Measurements from ENCODE around the gene NPAS3. TPM values are rescaled to one million over a fixed set of nuclear protein-coding genes. Genes with fewer than 3 reads are reported as not detected.

Gene NPAS3
- total RNA-seq, 2 donors from 2014 or later: 0.33 to 0.78 TPM

DNA sequence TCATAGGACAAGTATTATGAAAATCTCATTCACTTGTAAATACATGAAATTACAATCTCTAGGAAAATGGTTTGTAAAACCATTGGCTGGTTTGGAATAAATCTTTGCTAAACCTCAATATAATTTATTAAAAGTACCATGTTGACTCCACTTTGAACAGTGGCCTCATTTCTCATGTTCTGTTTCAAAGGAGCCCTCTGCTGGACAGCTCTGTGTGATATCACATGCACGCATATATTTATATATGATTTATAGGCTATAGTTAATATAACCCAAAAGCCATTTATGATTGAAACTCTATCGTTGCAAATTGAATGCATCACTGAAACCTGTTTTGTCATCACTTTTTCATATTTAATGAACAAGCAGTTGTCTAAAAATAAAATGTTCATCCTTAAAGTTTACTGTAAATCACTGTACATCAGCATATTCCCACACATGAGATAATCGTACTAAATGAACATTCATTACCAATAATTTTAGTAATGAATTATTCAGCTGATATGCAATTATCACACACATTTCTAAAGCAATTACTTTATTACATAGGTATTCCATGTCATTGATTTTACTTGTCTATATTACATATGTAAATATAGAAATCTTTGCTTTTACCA is 493.8 kb downstream of the NPAS3 start:
- 23 to 26% methylated on average over 3 of the region's 3 CpGs for WGBS, 2 donors
- no peaks in the 10 kb centered on the region for H3K36me3 ChIP-seq (replicated peaks in 1 of 2; ENCODE audit: insufficient read depth in 1 of 2, low read depth in 2 of 2)
- ATAC-seq (no peak), DNase-seq (peak in 2 of 4 donors; percentile 29 to 38)
- no peaks in the 10 kb centered on the region for H3K27me3 ChIP-seq
- H3K27ac ChIP-seq: no peak overlapping the region
- no peak overlapping the region for H3K4me3 ChIP-seq
- TF ChIP-seq, protein P1, sequence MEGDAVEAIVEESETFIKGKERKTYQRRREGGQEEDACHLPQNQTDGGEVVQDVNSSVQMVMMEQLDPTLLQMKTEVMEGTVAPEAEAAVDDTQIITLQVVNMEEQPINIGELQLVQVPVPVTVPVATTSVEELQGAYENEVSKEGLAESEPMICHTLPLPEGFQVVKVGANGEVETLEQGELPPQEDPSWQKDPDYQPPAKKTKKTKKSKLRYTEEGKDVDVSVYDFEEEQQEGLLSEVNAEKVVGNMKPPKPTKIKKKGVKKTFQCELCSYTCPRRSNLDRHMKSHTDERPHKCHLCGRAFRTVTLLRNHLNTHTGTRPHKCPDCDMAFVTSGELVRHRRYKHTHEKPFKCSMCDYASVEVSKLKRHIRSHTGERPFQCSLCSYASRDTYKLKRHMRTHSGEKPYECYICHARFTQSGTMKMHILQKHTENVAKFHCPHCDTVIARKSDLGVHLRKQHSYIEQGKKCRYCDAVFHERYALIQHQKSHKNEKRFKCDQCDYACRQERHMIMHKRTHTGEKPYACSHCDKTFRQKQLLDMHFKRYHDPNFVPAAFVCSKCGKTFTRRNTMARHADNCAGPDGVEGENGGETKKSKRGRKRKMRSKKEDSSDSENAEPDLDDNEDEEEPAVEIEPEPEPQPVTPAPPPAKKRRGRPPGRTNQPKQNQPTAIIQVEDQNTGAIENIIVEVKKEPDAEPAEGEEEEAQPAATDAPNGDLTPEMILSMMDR (IDR thresholded peaks at IDR 0.05): peak in 5 of 7 experiments; percentile 5 to 40 (median 35)
- no peak for TF ChIP-seq POLR2A (IDR thresholded peaks at IDR 0.05)
- intact Hi-C loops (cut with DNase I): no loop called here
- no peaks in the 10 kb centered on the region for H3K9me3 ChIP-seq
- no peaks in the 10 kb centered on the region for H3K4me1 ChIP-seq

DNA sequence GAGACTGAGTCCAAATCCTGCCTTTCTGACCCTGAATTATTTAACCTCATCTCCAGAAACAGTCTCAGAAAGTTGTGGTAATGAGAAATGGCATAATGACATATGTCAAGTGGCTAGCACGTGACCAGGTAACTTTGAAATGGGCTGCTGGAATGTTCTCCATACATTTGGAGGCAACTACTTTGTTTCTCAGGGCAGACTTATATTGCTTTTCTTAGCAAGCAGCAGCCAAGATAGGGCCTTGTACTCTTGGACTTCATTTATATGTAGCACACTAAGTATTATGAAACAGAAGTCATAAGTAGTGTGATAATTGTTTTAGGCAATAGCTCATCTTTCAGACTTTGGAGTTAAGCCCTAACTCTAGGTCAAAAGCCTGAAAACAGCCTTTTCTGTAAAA is 494.7 kb downstream of the NPAS3 start:
- no peaks in the 10 kb centered on the region for H3K36me3 ChIP-seq (replicated peaks in 1 of 2; ENCODE audit: insufficient read depth in 1 of 2, low read depth in 2 of 2)
- H3K27ac ChIP-seq: no peak overlapping the region
- DNase-seq: no peak
- H3K27me3 ChIP-seq: no peaks in the 10 kb centered on the region
- WGBS, 2 donors: 75 to 100% methylated on average over 1 of the region's 1 CpG
- no peak for ATAC-seq
- no peaks in the 10 kb centered on the region for H3K4me1 ChIP-seq
- intact Hi-C loops (cut with DNase I): no loop called here
- no peak overlapping the region for H3K4me3 ChIP-seq
- H3K9me3 ChIP-seq: no peaks in the 10 kb centered on the region
- TF ChIP-seq, protein P1 (IDR thresholded peaks at IDR 0.05): no peak
- TF ChIP-seq POLR2A (IDR thresholded peaks at IDR 0.05): no peak

DNA sequence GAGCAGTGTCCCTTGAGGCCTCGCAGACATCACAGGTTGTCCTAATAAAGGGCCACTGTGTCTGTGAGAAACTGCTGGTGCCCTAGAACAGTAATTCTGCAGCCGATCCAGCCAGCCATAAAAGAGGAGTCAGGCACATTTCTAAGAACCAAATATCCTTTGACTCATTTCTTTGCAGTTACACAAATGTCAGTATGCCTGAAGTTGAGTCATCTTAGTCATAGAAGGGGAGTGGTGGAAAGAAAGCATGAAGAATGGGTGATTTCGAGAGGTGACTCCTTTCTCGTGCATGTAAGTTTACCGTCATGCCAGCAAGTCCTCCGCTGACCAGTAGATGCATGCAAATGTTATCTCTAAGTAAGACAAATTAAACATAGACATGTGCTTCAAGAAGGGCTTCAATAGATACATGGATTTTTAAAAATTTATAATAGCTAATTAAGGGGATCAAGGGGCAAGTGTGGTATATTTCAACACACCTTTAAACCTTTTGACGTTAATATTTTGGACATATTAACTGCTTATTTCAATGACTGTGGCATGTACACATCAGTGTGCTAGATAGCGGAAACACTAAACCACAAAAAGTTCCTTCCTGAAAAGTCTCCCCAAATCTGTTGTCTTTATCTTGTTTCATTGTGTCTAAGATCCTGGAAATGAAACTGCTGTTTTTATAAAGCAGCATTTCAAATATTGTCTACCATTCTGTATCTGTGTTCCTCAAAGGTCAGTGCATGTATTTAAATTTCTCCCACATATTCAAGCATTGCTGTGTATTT is 497.4 kb downstream of the NPAS3 start:
- WGBS, 2 donors: 89 to 90% methylated on average over 8 of the region's 8 CpGs
- intact Hi-C loops (cut with DNase I): no loop called here
- no peaks in the 10 kb centered on the region for H3K4me1 ChIP-seq
- DNase-seq: no peak
- no peaks in the 10 kb centered on the region for H3K36me3 ChIP-seq (replicated peaks in 1 of 2; ENCODE audit: insufficient read depth in 1 of 2, low read depth in 2 of 2)
- ATAC-seq: no peak
- H3K27me3 ChIP-seq: no peaks in the 10 kb centered on the region
- TF ChIP-seq, protein P1 (IDR thresholded peaks at IDR 0.05): no peak
- no peak for TF ChIP-seq POLR2A (IDR thresholded peaks at IDR 0.05)
- no peaks in the 10 kb centered on the region for H3K9me3 ChIP-seq
- H3K27ac ChIP-seq: no peak overlapping the region
- no peak overlapping the region for H3K4me3 ChIP-seq

DNA sequence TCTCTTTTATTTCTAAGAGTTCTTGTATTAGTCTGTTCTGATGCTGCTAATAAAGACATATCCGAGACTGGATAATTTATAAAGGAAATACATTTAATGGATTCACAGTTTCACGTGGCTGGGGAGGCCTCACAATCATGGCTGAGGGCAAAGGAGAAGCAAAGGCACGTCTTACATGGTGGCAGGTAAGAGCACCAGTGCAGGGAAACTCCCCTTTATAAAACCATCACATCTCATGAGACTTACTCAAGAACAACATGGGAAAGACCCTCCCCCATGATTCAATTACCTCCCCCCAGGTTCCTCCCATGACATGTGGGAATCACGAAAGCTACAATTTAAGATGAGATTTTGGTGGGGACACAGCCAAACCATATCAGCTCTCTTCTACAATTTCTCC is 503.0 kb downstream of the NPAS3 start:
- intact Hi-C loops (cut with DNase I): no loop called here
- DNase-seq (no peak), ATAC-seq (no peak)
- Histone ChIP-seq H3K36me3 (replicated peaks in 1 of 2; ENCODE audit: insufficient read depth in 1 of 2, low read depth in 2 of 2) (no peaks in the 10 kb centered on the region), H3K4me3 (no peak overlapping the region), H3K9me3 (no peaks in the 10 kb centered on the region), H3K4me1 (no peaks in the 10 kb centered on the region), H3K27me3 (no peaks in the 10 kb centered on the region), H3K27ac (no peak overlapping the region)
- 71 to 86% methylated on average over 4 of the region's 4 CpGs for WGBS, 2 donors
- TF ChIP-seq POLR2A (IDR thresholded peaks at IDR 0.05): no peak
- TF ChIP-seq, protein P1 (IDR thresholded peaks at IDR 0.05): no peak
